ENCODE results near the gene IGF1.
"Not testable (repeated sequence)": the region's sequence is repeated elsewhere in the genome, so short reads cannot be mapped to it uniquely, and the experiment has no call there.

Gene IGF1

GRCh38 chr12:102376781-102377180 lies 103.6 kb downstream of the IGF1 start:
- no peak for DNase-seq

- DNase-seq: peak; percentile 9
Observed at GRCh38 chr12:102376181-102376747, 104.1 kb downstream of the IGF1 start.

- DNase-seq: peak; percentile 31
Observed at GRCh38 chr12:102374190-102374589, 106.2 kb downstream of the IGF1 start.

GRCh38 chr12:102372087-102372486 lies 108.3 kb downstream of the IGF1 start:
- DNase-seq: no peak

GRCh38 chr12:102371165-102371564 lies 109.2 kb downstream of the IGF1 start:
- DNase-seq: no peak

- no peak for DNase-seq
Observed at GRCh38 chr12:102369876-102370275, 110.5 kb downstream of the IGF1 start.

- no peak for DNase-seq
Observed at GRCh38 chr12:102365365-102365764, 115.0 kb downstream of the IGF1 start.

- DNase-seq: no peak
Observed at GRCh38 chr12:102364709-102365108, 115.7 kb downstream of the IGF1 start.

GRCh38 chr12:102356690-102357089 lies 123.7 kb downstream of the IGF1 start:
- no peak for DNase-seq

- not testable (repeated sequence) for DNase-seq
Observed at GRCh38 chr12:102354281-102354680, 126.1 kb downstream of the IGF1 start.

GRCh38 chr12:102351322-102351721 lies 129.0 kb downstream of the IGF1 start:
- DNase-seq: no peak

GRCh38 chr12:102350070-102350469 lies 130.3 kb downstream of the IGF1 start:
- no peak for DNase-seq

- DNase-seq: no peak
Observed at GRCh38 chr12:102349079-102349478, 131.3 kb downstream of the IGF1 start.

GRCh38 chr12:102347811-102348210 lies 132.6 kb downstream of the IGF1 start:
- no peak for DNase-seq

All from EL (cell line).